Parathyroid adenoma (tissue), 2 donors: Measurements from ENCODE around the gene TNPO2.

Experiments
- H2AFZ ChIP-seq: fragments of 300-600 bp; sonication (generic); one replicate; pipeline ENCODE4 v1.7.0; 2017; ENCODE audit warnings: antibody characterized with exemption, mild to moderate bottlenecking
- H3K27ac ChIP-seq: fragments of 300-600 bp; sonication (generic); one replicate; pipeline ENCODE4 v1.7.0; 2017
- H3K27me3 ChIP-seq: fragments of 300-600 bp; sonication (generic); one replicate; pipeline ENCODE4 v1.7.0; 2017; ENCODE audit warnings: low read length; ENCODE audit not compliant: control insufficient read depth, insufficient read depth
- H3K36me3 ChIP-seq: fragments of 300-600 bp; sonication (generic); one replicate; pipeline ENCODE4 v1.7.0; 2017; ENCODE audit warnings: low read length; ENCODE audit not compliant: control insufficient read depth, insufficient read depth
- H3K4me1 ChIP-seq: fragments of 300-600 bp; sonication (generic); one replicate; pipeline ENCODE4 v1.7.0; 2017; ENCODE audit warnings: control low read depth
- H3K4me2 ChIP-seq: fragments of 300-600 bp; sonication (generic); one replicate; pipeline ENCODE4 v1.7.0; 2017; ENCODE audit warnings: low read length
- H3K4me3 ChIP-seq: fragments of 300-600 bp; sonication (generic); one replicate; pipeline ENCODE4 v1.7.0; 2017; ENCODE audit warnings: low read depth, low read length
- H3K79me2 ChIP-seq: fragments of 300-600 bp; sonication (generic); one replicate; pipeline ENCODE4 v1.7.0; 2017; ENCODE audit warnings: control low read depth
- H3K9ac ChIP-seq: fragments of 300-600 bp; sonication (generic); one replicate; pipeline ENCODE4 v1.7.0; 2017; ENCODE audit warnings: mild to moderate bottlenecking
- H3K9me3 ChIP-seq: fragments of 300-600 bp; sonication (generic); one replicate; pipeline ENCODE4 v1.7.0; 2017; ENCODE audit warnings: low read length; ENCODE audit not compliant: control insufficient read depth
- TF ChIP-seq, protein P1 (sequence below): fragments of 300-600 bp; sonication (generic); IDR thresholded peaks from one replicate; pipeline ENCODE4 v1.7.0; 2017; ENCODE audit warnings: antibody characterized with exemption, mild to moderate bottlenecking
- donor health status: primary hyperparathyroidism.

TNPO2 gene

GRCh38 chr19:12767150-12767549 is 43.4 kb upstream of the TNPO2 start:
- H3K4me3 ChIP-seq: no peak overlapping the region
- peaks cover 2% of the 10 kb centered on the region for H3K79me2 ChIP-seq
- no peak overlapping the region for H2AFZ ChIP-seq
- H3K9ac ChIP-seq: no peak overlapping the region
- no peaks in the 10 kb centered on the region for H3K27me3 ChIP-seq
- TF ChIP-seq, protein P1, sequence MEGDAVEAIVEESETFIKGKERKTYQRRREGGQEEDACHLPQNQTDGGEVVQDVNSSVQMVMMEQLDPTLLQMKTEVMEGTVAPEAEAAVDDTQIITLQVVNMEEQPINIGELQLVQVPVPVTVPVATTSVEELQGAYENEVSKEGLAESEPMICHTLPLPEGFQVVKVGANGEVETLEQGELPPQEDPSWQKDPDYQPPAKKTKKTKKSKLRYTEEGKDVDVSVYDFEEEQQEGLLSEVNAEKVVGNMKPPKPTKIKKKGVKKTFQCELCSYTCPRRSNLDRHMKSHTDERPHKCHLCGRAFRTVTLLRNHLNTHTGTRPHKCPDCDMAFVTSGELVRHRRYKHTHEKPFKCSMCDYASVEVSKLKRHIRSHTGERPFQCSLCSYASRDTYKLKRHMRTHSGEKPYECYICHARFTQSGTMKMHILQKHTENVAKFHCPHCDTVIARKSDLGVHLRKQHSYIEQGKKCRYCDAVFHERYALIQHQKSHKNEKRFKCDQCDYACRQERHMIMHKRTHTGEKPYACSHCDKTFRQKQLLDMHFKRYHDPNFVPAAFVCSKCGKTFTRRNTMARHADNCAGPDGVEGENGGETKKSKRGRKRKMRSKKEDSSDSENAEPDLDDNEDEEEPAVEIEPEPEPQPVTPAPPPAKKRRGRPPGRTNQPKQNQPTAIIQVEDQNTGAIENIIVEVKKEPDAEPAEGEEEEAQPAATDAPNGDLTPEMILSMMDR: no peak
- no peaks in the 10 kb centered on the region for H3K36me3 ChIP-seq
- H3K4me2 ChIP-seq: no peak overlapping the region
- H3K4me1 ChIP-seq: no peaks in the 10 kb centered on the region
- H3K9me3 ChIP-seq: no peaks in the 10 kb centered on the region
- H3K27ac ChIP-seq: no peak overlapping the region

DNA sequence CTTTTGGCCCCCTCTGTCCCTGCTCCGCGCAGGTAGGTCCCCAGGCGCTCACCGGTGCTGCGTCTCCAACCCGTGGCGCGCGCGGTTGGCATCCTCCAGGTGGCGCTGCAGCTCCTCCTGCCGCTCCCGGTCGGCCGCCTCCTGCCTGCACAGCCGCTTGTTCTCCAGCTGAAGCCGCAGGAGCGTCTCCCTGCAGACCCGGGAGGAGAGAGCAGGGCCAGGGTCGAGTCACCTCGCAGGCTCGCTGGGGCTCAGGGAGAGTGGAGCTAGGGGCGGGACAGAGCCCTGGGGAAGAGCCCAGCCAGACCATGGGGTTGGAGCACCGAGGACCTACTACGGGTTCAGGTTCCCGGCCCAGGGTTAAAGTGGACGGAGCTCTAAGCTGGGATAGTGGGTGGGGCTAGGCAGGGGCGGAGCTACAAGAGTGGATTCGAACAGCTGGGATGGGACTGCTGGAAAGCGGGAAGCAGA is 42.4 kb upstream of the TNPO2 start:
- TF ChIP-seq, protein P1: peak; percentile 89
- H3K27me3 ChIP-seq: no peaks in the 10 kb centered on the region
- H3K9ac ChIP-seq: no peak overlapping the region
- H3K4me3 ChIP-seq: no peak overlapping the region
- peaks cover 2% of the 10 kb centered on the region for H3K79me2 ChIP-seq
- H2AFZ ChIP-seq: peak overlapping the region; percentile 16
- no peaks in the 10 kb centered on the region for H3K9me3 ChIP-seq
- H3K4me2 ChIP-seq: peak overlapping the region; percentile 43
- H3K4me1 ChIP-seq: no peaks in the 10 kb centered on the region
- peak overlapping the region; percentile 13 for H3K27ac ChIP-seq
- H3K36me3 ChIP-seq: no peaks in the 10 kb centered on the region

GRCh38 chr19:12764698-12765097 is 41.0 kb upstream of the TNPO2 start:
- Histone ChIP-seq H3K4me3 (no peak overlapping the region), H3K27ac (no peak overlapping the region), H3K36me3 (no peaks in the 10 kb centered on the region), H3K79me2 (no peaks in the 10 kb centered on the region), H3K9me3 (no peaks in the 10 kb centered on the region), H3K27me3 (no peaks in the 10 kb centered on the region), H2AFZ (no peak overlapping the region), H3K4me2 (no peak overlapping the region), H3K4me1 (no peaks in the 10 kb centered on the region), H3K9ac (no peak overlapping the region)
- TF ChIP-seq, protein P1: no peak

- H3K36me3 ChIP-seq: no peaks in the 10 kb centered on the region
- TF ChIP-seq, protein P1: no peak
- H3K9ac ChIP-seq: no peak overlapping the region
- no peaks in the 10 kb centered on the region for H3K79me2 ChIP-seq
- no peak overlapping the region for H2AFZ ChIP-seq
- H3K4me3 ChIP-seq: no peak overlapping the region
- no peak overlapping the region for H3K27ac ChIP-seq
- no peaks in the 10 kb centered on the region for H3K4me1 ChIP-seq
- no peaks in the 10 kb centered on the region for H3K9me3 ChIP-seq
- no peaks in the 10 kb centered on the region for H3K27me3 ChIP-seq
- no peak overlapping the region for H3K4me2 ChIP-seq
Observed at GRCh38 chr19:12763100-12763499, 39.4 kb upstream of the TNPO2 start.

DNA sequence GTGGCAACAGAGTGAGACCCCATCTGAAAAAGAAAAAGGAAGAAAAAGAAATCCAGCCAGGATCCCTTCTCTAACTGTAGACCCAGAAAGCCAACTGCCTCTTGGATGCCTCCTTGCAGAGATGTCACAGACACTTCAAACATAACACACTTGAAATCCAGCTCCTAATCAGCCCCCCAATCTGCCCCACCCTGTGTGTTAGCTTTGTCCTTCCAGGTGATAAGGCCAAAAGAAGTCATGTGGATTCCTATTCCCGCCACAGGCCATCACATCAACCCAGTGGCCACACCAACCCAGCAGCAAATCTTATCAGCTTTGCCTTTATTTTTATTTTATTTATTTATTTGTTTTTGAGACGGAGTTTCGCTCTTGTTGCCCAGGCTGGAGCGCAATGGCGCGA is 36.0 kb upstream of the TNPO2 start:
- Histone ChIP-seq H3K79me2 (no peaks in the 10 kb centered on the region), H3K27me3 (no peaks in the 10 kb centered on the region), H3K27ac (no peak overlapping the region), H2AFZ (no peak overlapping the region), H3K4me2 (no peak overlapping the region), H3K9me3 (no peaks in the 10 kb centered on the region), H3K9ac (no peak overlapping the region), H3K36me3 (no peaks in the 10 kb centered on the region), H3K4me1 (peaks cover 2% of the 10 kb centered on the region), H3K4me3 (no peak overlapping the region)
- TF ChIP-seq, protein P1: no peak
